K562 (cell line): ENCODE results near the gene PLCB3. TPM values are rescaled to one million over a fixed set of nuclear protein-coding genes. Genes with fewer than 3 reads are reported as not detected.

Source experiments
- CBX2 ChIP-seq: fragments of 200-600 bp; sonication (generic); IDR thresholded peaks from one replicate; pipeline ENCODE4 v1.6.1; 2012; ENCODE audit warnings: mild to moderate bottlenecking, low read length, inconsistent platforms; ENCODE audit not compliant: insufficient read depth, poor library complexity, severe bottlenecking
- GTF2A2 ChIP-seq: IDR thresholded peaks from 2 replicates; pipeline ENCODE4 v1.6.1; 2016; ENCODE audit warnings: mild to moderate bottlenecking, missing genetic modification characterization, missing compliant biosample characterization
- MTA2 ChIP-seq: fragments of 450-650 bp; IDR thresholded peaks from 2 replicates; pipeline ENCODE4 v1.6.1; 2016; ENCODE audit warnings: low read depth
- NCOR1 ChIP-seq: fragments of 450-650 bp; IDR thresholded peaks from 2 replicates; pipeline ENCODE4 v1.6.1; 2016; ENCODE audit warnings: mild to moderate bottlenecking, moderate library complexity
- PKNOX1 ChIP-seq: fragments of 450-650 bp; IDR thresholded peaks from 2 replicates; pipeline ENCODE4 v1.6.1; 2016
- PTRF ChIP-seq: fragments of 450-650 bp; IDR thresholded peaks from 2 replicates; pipeline ENCODE4 v1.6.1; 2016; ENCODE audit warnings: mild to moderate bottlenecking, missing genetic modification characterization, missing compliant biosample characterization
- SLC30A9 ChIP-seq: fragments of 250-450 bp; sonication (Bioruptor Pico); IDR thresholded peaks from 2 replicates; pipeline ENCODE4 v1.8.0; 2022; ENCODE audit warnings: mild to moderate bottlenecking, moderate library complexity
- SMARCC2 ChIP-seq: fragments of 450-650 bp; IDR thresholded peaks from 2 replicates; pipeline ENCODE4 v1.6.1; 2017; ENCODE audit warnings: antibody characterized with exemption, moderate library complexity, mild to moderate bottlenecking, low read depth
- SNRNP70 ChIP-seq: fragments of 200-400 bp; formaldehyde crosslinking; optimal IDR thresholded peaks from 2 replicates; pipeline ENCODE3; 2017; ENCODE audit warnings: low read depth, low read length
- TAL1 ChIP-seq: fragments of 450-650 bp; IDR thresholded peaks from 2 replicates; pipeline ENCODE4 v1.6.1; 2016; ENCODE audit warnings: mild to moderate bottlenecking
- THRB ChIP-seq: fragments of 450-650 bp; formaldehyde crosslinking; conservative IDR thresholded peaks from 2 replicates; pipeline ENCODE4 v1.4.0; 2022; ENCODE audit warnings: mild to moderate bottlenecking, missing genetic modification characterization
- ZBTB1 ChIP-seq: sonication (generic); formaldehyde crosslinking; IDR thresholded peaks from 2 replicates; pipeline ENCODE4 v1.8.1; 2023; ENCODE audit warnings: missing genetic modification reagents, low read depth, mild to moderate bottlenecking, borderline replicate concordance
- ZHX1 ChIP-seq: fragments of 150-350 bp; conservative IDR thresholded peaks from 2 replicates; pipeline ENCODE4 v1.6.1; 2014; ENCODE audit warnings: low read length
- ZNF586 ChIP-seq: fragments of 450-650 bp; formaldehyde crosslinking; conservative IDR thresholded peaks from 2 replicates; pipeline ENCODE4 v1.4.0; 2020; ENCODE audit warnings: mild to moderate bottlenecking, moderate library complexity
- ZNF639 ChIP-seq, 2 experiments: fragments of 200-800 bp in 1 of 2; sonication (Bioruptor generic) in 1 of 2; sonication (generic) in 1 of 2; formaldehyde crosslinking in 1 of 2; IDR thresholded peaks in 1 of 2; conservative IDR thresholded peaks in 1 of 2; 2 replicates each; pipeline versions ENCODE4 v1.5.0 to v1.6.1; 2016 to 2020; ENCODE audit warnings: missing compliant biosample characterization in 1 of 2, missing genetic modification characterization in 1 of 2, missing genetic modification reagents in 1 of 2
- ZNF695 ChIP-seq: fragments of 450-650 bp; formaldehyde crosslinking; IDR thresholded peaks from 2 replicates; pipeline ENCODE4 v1.4.0; 2020; ENCODE audit warnings: mild to moderate bottlenecking, moderate library complexity
- ZNF830 ChIP-seq: fragments of 250-450 bp; sonication (Bioruptor Pico); IDR thresholded peaks from 2 replicates; pipeline ENCODE4 v1.5.0; 2021; ENCODE audit warnings: mild to moderate bottlenecking
- polyA plus RNA-seq, 8 experiments: library from polyadenylated mRNA; depleted of rRNA in 4 of 8; stranded (reverse) in 5 of 8; unstranded in 3 of 8; fragments of >200 nt; fragmentation: Nextera tagmentation in 2 of 8; fragmentation: Illumina TruSeq in 1 of 8; extraction: Ambion mirVana in 2 of 8; extraction: Trizol in 1 of 8; gene quantifications; 2 replicates each; pipeline versions ENCODE4 v1.2.1 to v1.2.3, GENCODE V29; 2011 to 2014; ENCODE audit warnings: inconsistent platforms in 1 of 8, missing spikeins in 1 of 8
- total RNA-seq, 7 experiments: library from RNA; depleted of rRNA in 6 of 7; stranded (reverse); fragments of >200 nt in 6 of 7; fragmentation: Illumina TruSeq in 2 of 7; extraction: Trizol in 2 of 7; gene quantifications; 2 replicates each; pipeline versions ENCODE4 v1.2.1 to v1.2.3, GENCODE V29; 2011 to 2021; ENCODE audit warnings: low replicate concordance in 1 of 7
- TF ChIP-seq, protein P1 (sequence below): fragments of 250-450 bp; sonication (Bioruptor Pico); IDR thresholded peaks from 2 replicates; pipeline ENCODE4 v1.5.0; 2021; ENCODE audit warnings: mild to moderate bottlenecking, moderate library complexity

Gene PLCB3
- total and polyA plus RNA-seq, 9 of the 15 experiments (the other 6 are each of a cell fraction or from before 2014, with no cell fraction given) = 0.31 to 44.8 (median 14.6) TPM

DNA sequence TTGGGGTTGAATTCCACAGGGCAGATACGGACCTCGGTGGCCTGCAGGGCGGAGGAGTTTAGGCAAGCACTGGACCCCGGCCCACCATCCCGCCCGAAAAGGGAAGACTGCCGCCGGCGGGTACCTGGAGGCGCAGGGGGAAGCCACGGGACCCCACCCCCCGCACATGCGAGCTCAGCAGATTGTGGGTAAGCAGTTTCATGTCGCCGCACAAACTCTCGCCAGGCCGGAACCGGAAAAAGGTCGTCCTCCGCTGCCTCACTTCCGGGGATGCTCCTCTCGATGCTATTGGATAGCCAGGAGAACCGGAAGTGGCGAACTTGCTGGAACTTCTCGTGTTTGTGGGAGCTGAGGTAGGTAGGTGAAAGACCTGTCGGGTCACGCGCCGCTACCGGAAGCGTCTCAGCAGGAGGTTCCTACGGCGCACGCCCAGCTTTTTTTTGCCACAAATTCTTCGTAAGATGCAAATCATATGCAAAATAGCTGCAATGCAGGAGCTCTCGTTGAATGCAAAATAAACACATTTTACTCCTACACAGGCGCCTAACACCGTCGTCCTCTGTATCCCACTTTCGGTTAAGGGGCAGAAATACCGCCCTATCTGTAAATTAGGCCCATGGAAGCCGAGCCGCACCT lies 66.1 kb downstream of the PLCB3 start, which contains the start of gene TRMT112 (continued):
- TF ChIP-seq CBX2 (no peak), GTF2A2 (tag) (no peak), THRB (CRISPR knock-in tag) (no peak; the same call in 1 of the 2 replicates), ZBTB1 (CRISPR knock-in tag) (no peak), SMARCC2 (no peak), TAL1 (no peak), ZHX1 (no peak), ZNF830 (CRISPR knock-in tag) (0 out of 2 replicates have a peak, but pooled peaks have one; percentile 10), ZNF586 (CRISPR knock-in tag) (no peak), MTA2 (no peak), SNRNP70 (no peak), NCOR1 (no peak), ZNF639 (CRISPR knock-in tag; conservative IDR thresholded peaks at IDR 0.05 in 1 of 2, IDR thresholded peaks at IDR 0.05 in 1 of 2) (peak in 1 of 2 experiments; percentile 17; a peak in 1 of 4 replicates), PKNOX1 (peak; percentile 72), ZNF695 (CRISPR knock-in tag) (no peak), PTRF (no peak), SLC30A9 (CRISPR knock-in tag) (no peak)
- TF ChIP-seq, protein P1, sequence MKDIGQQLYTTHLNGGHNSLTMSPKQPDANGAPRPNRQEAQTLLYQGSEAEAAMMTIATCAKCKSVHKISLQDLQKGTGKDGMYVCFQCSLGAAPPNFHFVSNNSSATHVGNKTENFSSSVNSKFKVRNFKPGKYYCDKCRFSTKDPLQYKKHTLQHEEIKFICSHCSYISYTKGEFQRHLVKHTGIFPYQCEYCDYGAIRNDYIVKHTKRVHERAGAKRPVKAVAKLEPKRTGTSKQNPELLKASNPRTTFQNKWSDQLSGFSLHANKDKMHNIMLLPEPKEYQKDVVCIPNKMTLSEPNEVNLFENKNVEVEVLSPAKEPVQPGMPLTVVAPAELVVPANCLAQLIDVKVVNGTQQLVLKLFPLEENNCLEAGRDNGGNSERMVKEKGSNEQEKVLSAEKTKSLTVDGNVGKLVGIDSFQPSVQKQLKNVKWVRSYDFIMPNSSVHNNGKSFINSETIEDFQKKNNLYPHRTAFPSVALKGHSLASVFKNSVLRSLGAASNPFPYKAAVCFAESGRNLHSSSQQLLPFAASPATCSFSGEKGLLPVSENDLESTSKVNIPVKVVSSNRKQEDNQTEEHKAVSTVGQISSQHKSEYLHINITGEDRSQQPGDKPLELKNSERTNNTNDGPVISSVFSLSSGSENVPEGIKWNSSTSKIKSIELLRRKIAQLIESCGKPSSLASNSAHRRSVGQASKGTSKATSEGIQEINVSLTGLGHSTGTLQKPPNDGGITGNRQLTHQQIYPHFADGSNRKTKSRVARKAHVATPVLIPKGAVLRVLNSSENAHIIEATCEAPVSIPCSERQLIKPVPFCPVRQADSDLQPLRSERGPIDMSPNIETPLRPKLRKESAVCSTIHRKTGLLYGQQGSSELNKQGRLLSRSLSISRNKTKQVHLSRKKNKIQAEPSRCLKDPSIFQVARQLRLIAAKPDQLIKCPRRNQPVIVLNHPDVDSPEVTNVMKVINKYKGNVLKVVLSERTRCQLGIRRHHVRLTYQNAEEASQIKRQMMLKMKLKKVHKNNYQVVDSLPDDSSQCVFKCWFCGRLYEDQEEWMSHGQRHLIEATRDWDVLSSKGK (CRISPR knock-in tag) = no peak
